Stomach (tissue), 4 donors: Measurements from ENCODE around the gene TUBB2A.
"Not testable (repeated sequence)": the region's sequence is repeated elsewhere in the genome, so short reads cannot be mapped to it uniquely, and the experiment has no call there.

Experiments
- CTCF ChIP-seq, 7 experiments: fragments of 450-650 bp in 4 of 7; fragments of 200-600 bp in 3 of 7; sonication (generic) in 3 of 7; IDR thresholded peaks; one replicate each; pipeline ENCODE4 v1.5.1; 2016 to 2019; ENCODE audit warnings: antibody characterized with exemption in 7 of 7, control low read depth in 2 of 7, mild to moderate bottlenecking in 1 of 7
- POLR2A ChIP-seq, 4 donors: fragments of 450-650 bp; IDR thresholded peaks; one replicate each; pipeline ENCODE4 v1.6.1; 2016; ENCODE audit warnings: antibody characterized with exemption in 4 of 4, control low read depth in 2 of 4, mild to moderate bottlenecking in 1 of 4, moderate library complexity in 1 of 4

DNA sequence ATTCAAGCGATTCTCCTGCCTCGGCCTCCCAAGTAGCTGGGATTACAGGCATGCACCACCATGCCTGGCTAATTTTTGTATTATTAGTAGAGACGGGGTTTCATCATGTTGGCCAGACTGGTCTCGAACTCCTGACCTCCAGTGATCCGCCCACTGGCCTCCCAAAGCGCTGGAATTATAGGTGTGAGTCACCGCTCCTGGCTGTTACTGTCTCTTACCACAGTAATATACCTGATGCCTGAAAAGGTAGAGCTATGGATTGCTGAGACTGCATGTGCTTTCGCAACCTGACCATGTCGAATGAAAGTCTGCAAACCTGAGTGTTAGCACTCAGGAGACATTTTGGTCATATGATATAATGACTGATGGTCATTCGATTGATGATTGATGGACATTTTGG lies 31.8 kb upstream of the TUBB2A start:
- not testable (repeated sequence) for TF ChIP-seq POLR2A, CTCF (IDR thresholded peaks at IDR 0.05)
